ENCODE measurements around the gene ADD1.

DNA sequence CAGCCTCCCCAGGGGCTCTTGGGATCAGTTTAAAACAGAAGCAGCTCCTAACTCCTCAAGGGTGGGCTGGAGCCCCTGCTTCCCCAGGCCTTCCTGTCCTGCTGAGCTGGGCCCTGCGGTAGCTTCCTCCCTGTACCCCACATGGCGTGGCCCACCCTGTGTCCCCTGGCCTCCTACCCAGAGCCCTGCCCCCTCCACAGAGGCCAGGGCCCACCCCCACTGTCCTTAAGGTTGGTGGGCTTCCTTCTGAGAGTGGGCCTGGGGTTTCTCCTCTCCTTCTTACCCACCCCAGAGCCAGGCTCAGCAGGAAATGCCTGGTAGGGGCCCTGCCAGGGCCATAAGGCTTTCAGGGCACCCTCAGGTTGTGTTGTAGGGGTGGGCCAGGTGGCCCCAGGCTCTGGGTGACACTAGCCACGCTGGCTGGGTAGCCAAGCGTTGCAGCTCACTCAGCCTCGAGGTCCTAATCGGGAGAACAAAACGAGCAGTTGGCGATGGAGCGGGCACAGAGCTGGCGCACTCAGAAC, 39.1 kb upstream of the ADD1 start:
- TF ChIP-seq CTCF (IDR thresholded peaks at IDR 0.05; ENCODE audit: low read depth, low read length, poor library complexity, severe bottlenecking), result no peak
- TF ChIP-seq EZH2phosphoT487 (IDR thresholded peaks at IDR 0.05; ENCODE audit: borderline replicate concordance, low read length), result no peak

Measured in DOHH2 (cell line).